Measurements from ENCODE around the gene KDM4D.
A peak's percentile ranks its signal among the peaks of the same experiment; 100 is the strongest.

The KDM4D gene

DNA sequence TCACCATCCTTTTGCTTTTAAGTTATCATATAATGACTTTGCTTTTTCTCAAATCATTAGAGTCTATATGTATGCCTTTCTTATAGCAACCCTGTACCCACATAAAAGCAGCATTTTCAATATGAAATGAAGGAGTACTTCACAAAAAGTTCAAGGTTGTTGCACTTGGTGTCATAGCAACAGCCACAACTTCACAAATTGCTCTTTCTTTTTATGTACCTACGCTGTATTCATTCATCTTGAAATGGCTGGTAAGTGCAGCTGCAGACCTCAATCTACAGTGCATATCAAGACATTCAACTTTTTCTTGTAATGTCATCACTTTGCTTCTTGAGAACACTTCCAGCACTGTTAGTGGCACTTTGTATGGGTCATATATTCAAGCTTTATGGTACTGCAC is 18.8 kb upstream of the KDM4D start:
- in situ Hi-C loops (cut with MboI; ENCODE audit: low pct_unique_long_range_greater_than_20kb, low sequenced_read_pairs), result no loop called here
- DNase-seq, result no peak

DNA sequence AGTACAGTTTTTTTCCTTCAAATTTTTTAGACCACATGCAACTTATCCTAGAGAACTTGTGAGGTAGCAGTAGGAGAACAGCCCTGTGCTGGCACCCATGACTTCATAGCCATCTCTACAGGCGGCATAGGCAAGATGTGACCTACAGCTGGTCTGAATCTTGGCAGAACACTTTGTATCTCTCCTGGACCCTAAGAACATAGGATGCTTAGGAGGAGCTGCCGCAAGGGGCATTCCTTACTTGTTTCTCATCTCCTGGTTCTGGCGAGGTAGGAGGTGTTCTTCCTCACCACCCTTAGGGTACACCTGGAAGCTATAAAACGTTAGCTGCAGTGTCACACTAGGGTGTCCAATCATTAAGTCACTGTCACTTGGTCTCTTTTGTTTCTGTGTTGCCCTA is 16.5 kb upstream of the KDM4D start:
- no peak for DNase-seq
- in situ Hi-C loops (cut with MboI; ENCODE audit: low pct_unique_long_range_greater_than_20kb, low sequenced_read_pairs), result no loop called here

DNA sequence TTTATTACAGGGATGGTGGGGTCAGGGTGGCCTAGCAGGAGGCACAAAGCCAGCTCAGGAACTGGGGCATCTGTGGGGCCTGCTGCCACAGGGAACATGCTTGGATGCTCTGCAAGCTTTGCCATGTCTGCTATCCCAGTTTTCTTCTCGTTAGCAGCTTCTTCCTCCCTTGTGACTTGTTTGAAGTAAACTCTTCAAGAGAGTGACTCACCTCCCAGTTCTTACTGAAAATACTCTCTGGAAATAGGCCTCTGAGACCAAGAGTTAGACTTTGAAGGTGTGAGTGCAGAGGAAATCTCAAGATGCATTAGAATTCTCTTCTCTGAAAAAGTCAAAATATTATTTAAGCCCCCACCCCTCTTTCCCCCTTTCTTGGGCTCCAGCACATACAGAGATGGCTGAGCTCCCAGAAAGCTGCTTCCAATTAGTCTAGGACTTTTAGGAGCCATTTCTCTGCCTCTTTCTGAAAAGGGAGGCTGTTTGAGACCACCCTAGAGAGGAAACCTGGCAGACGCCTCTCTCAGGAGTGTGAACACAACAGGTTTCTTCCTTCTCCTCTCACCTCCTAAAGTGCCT is 15.3 kb upstream of the KDM4D start:
- DNase-seq, result no peak
- in situ Hi-C loops (cut with MboI; ENCODE audit: low pct_unique_long_range_greater_than_20kb, low sequenced_read_pairs), result no loop called here

DNA sequence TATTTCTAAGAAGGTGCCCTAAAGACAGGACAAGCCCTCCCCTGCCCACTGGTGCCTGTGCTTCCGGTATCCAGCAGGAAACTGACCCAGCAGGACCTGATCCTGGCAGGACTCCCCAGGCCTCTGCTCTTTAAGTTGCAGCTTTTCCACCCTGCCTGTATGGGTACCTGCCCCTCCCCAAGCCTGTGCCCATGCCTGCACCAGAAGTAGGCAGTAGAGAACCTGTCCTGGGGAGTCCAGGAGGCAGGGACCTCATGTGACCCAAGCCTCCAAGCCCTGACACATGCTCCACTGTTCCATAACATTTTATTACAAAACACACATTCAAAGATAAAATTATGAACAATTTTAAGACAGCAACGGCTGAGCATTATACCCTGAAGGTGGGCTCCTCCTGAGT is 14.3 kb upstream of the KDM4D start:
- in situ Hi-C loops (cut with MboI; ENCODE audit: low pct_unique_long_range_greater_than_20kb, low sequenced_read_pairs), result no loop called here
- no peak for DNase-seq

DNA sequence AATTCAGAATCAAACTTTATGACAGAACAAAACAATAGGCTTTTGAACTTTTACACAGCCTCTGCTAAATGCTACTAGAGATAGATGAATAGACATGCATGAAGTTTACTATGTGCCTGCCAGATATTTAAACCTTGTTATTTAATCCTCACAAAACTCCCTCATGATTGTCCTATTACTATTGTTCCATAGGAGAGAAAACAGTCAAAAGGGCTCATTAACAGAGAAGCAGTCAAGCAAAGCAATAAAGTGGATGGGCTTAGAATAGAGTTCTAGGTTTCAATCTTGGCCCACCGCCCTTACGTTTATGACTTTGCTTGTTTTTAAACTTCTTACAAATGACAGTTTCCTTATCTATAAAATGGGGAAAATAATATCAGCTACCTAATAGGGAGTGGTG is 13.0 kb upstream of the KDM4D start:
- DNase-seq, result no peak
- in situ Hi-C loops (cut with MboI; ENCODE audit: low pct_unique_long_range_greater_than_20kb, low sequenced_read_pairs), result no loop called here

DNA sequence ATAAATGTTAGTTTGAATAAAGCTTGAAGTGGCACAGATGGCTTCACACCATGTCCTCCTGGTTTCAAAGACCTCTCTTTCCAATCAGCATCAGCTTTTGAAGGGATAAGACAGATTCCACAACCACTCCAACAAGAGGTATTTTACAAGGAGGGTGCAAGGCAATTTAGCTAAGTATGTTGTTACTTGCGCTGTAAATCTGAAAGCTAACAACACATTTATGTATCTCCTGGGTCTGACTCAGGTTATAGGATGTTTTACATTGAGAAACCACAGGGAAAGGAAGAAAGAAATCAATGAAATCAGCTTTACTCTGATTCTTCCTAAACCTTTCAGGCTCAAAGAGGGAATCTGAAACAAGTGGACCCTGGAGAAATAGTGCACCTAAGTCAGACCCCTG is 12.3 kb upstream of the KDM4D start:
- no peak for DNase-seq
- in situ Hi-C loops (cut with MboI; ENCODE audit: low pct_unique_long_range_greater_than_20kb, low sequenced_read_pairs), result no loop called here

DNA sequence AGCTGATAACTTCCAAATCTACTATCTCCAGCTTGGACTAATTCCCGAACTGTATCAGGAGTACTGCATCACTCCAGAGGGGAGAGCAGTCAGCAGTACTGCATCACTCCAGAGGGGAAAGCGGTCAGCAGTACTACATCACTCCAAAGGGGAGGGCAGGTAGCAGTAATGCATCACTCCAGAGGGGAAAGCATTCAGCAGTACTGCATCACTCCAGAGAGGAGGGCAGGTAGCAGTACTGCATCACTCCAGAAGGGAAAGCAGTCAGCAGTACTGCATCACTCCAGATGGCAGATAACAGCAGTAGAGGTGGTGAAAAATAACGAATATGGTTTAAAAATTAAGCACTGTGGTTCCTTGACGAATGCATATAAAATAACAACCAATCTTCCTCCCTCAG is 8.6 kb upstream of the KDM4D start:
- in situ Hi-C loops (cut with MboI; ENCODE audit: low pct_unique_long_range_greater_than_20kb, low sequenced_read_pairs), result no loop called here
- no peak for DNase-seq

DNA sequence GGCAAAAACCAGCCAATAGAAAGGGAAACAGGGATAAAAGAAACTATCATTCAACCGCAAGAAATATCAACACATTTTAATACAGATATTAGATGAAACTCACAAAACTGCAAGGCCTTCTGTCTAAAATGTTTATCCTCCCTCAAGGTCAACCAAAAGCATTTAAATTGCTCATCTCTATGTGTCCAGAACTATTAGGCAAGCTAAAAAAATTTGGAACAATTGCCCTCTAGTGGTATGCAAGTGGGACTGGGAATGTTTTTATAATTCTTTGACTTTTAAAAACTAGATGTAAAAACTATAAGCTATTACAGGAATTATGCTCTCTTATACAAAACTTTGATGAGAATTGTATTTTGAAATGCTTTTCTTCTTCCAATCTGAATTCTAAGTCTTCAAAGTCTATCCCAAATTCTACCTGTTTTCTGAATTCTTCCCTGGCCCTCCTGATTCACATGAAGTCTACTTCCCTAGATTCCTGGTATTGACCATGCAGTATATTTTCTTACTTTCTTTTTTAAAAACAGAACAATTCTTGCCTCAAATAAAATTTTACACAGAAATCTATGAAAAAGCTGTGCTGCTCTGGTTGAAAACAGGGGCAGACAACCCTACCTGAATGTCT is 5.1 kb upstream of the KDM4D start:
- peak; percentile 31 for DNase-seq
- in situ Hi-C loops (cut with MboI; ENCODE audit: low pct_unique_long_range_greater_than_20kb, low sequenced_read_pairs), result no loop called here

DNA sequence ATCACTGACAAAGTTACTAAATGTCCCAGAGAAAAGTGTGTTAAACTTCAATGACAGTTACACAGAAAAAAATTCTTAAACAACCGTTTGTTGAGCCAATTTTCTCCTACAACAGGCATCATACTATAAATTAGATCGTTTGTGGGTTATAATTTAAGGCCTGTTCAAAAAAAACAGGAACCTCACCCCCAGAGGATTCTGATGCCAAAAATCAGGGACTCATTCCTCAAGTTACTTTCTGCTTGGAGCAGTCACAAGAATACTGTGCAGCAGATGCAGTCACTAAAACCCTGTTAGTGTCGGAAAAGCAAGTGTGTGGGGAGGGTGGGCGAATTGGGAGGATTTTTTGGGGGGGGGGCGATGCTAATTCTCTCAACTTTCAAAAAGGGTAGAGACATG is 810 bp upstream of the KDM4D start:
- DNase-seq, result peak; percentile 7
- in situ Hi-C loops (cut with MboI; ENCODE audit: low pct_unique_long_range_greater_than_20kb, low sequenced_read_pairs), result no loop called here

DNA sequence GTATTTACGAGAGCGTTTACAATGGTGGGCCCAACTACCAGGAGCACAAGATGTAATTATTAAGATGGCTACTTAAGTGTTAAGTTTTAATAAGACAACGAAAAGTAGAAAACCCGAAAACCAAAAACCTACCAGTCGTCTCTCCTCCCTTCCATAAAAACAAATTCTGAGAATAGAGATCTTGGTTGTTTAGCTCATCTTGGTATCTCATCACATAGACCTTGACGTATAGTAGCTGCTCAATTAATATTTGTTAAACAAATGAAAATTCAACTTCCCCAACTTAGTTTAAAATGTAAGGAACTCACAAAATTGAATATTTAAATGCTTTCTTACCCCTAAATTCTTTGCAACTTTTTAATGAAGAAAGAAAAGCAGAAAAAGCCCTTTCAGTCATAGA is 669 bp downstream of the KDM4D start:
- in situ Hi-C loops (cut with MboI; ENCODE audit: low pct_unique_long_range_greater_than_20kb, low sequenced_read_pairs), result no loop called here
- no peak for DNase-seq

DNA sequence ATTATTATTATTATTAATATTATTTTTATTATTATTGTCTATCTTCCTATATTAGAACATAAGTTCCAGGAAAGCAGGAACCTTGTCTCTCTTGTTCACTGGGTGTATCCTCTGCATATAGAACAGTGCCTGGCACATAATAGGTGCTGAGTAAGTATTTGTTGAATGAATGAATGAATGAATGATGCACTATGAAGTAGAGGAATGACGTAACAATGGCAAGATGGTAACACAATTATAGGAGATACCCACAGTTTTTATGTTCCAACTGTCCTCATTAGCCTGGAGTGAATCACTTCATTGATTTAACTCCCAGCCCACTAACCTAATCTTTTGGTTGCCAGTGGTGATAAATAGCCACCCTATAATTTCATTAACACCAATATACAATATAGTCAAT is 2.1 kb downstream of the KDM4D start:
- in situ Hi-C loops (cut with MboI; ENCODE audit: low pct_unique_long_range_greater_than_20kb, low sequenced_read_pairs), result no loop called here

DNA sequence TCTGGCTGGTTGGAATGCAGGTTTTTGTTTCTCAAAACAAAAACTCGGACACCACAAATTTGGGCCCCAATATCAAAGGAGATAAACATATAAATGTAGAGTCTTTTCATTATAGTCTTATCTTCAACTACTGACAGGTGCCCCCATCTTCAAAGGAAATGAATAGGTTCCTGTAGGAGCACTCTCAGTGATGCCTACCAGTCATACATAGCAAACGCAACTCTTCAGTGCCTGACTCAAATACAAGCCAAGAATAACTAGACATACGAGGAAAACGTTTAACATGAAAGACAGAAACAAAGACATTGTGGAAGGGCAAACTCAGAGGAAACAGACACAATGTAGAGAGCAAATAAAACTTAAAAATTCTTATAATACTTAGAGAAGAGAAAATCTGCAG is 13.9 kb downstream of the KDM4D start:
- in situ Hi-C loops (cut with MboI; ENCODE audit: low pct_unique_long_range_greater_than_20kb, low sequenced_read_pairs), result no loop called here
- no peak for DNase-seq

More for the DNA sequence above, 2.1 kb downstream of the KDM4D start:
- no peak for DNase-seq

DNA sequence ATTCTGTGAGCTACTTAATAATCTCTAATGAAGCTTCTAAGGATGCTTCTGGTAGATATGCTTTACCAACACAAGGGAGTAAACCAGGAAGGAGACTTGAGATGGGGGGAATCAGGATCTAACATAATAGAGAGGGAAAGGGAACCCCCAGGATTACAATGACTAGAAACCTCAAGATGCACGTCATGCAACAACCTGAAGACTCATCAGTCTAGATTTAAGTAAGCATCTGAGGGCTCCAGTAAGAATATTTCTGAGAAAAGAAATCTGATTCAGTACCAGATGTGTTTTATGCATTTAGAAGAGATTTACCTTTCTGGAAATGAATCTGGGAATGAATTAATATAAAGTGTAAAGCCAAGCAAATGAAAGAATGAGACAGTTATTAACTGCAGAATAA is 15.2 kb downstream of the KDM4D start:
- in situ Hi-C loops (cut with MboI; ENCODE audit: low pct_unique_long_range_greater_than_20kb, low sequenced_read_pairs), result no loop called here
- DNase-seq, result no peak

DNA sequence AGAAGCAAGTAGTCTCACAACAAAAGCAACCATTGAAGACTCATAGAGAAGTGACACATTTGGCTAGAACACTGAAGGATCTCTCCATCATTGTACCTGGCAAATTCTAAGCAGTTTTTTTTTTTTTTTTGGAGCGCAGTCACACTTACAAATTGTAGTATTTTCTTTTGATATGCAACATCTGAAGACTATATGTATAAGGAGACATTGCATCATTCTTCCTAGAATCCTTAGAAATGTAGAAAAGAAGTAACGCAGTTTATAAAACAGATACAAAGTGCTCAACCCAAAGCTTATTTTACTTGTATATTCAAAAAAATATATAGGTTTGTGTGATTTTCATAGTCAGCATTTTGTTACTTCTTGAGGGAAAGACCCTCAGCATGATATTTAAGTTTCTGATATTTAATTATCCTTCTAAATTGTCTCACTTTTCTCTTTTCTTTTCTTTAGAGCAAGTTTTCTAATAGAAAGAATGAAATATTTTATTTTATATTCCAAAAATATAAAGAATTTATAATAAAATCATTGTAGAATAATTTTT is 20.0 kb downstream of the KDM4D start:
- in situ Hi-C loops (cut with MboI; ENCODE audit: low pct_unique_long_range_greater_than_20kb, low sequenced_read_pairs), result no loop called here

DNA sequence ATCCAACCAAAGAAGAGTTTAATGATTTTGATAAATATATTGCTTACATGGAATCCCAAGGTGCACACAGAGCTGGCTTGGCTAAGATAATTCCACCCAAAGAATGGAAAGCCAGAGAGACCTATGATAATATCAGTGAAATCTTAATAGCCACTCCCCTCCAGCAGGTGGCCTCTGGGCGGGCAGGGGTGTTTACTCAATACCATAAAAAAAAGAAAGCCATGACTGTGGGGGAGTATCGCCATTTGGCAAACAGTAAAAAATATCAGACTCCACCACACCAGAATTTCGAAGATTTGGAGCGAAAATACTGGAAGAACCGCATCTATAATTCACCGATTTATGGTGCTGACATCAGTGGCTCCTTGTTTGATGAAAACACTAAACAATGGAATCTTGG is 23.9 kb downstream of the KDM4D start:
- DNase-seq, result no peak
- in situ Hi-C loops (cut with MboI; ENCODE audit: low pct_unique_long_range_greater_than_20kb, low sequenced_read_pairs), result no loop called here

More for the DNA sequence above, 20.0 kb downstream of the KDM4D start:
- DNase-seq, result no peak

DNA sequence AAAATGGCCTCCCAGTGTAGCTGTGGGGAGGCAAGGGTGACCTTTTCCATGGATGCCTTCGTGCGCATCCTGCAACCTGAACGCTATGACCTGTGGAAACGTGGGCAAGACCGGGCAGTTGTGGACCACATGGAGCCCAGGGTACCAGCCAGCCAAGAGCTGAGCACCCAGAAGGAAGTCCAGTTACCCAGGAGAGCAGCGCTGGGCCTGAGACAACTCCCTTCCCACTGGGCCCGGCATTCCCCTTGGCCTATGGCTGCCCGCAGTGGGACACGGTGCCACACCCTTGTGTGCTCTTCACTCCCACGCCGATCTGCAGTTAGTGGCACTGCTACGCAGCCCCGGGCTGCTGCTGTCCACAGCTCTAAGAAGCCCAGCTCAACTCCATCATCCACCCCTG is 24.8 kb downstream of the KDM4D start:
- in situ Hi-C loops (cut with MboI; ENCODE audit: low pct_unique_long_range_greater_than_20kb, low sequenced_read_pairs), result no loop called here
- no peak for DNase-seq

DNA sequence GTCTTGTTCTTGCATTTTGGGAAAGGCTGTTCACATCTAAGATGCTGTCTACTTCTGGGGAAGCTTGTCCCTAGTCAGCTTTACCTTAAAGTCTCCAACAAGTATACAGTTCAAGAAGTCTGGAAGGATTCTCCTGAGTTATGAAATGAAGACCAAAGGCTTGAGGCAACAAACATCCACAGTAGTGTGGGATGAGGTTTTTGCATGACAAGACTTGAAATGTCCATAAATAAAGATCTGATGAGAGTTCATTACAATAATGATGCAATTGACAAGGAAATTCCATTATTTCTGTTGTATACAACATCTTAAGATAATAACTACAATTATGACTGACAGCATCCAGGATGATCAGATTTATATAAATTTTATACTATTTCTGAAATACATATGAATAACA is 30.2 kb downstream of the KDM4D start:
- in situ Hi-C loops (cut with MboI; ENCODE audit: low pct_unique_long_range_greater_than_20kb, low sequenced_read_pairs), result no loop called here
- DNase-seq, result no peak

DNA sequence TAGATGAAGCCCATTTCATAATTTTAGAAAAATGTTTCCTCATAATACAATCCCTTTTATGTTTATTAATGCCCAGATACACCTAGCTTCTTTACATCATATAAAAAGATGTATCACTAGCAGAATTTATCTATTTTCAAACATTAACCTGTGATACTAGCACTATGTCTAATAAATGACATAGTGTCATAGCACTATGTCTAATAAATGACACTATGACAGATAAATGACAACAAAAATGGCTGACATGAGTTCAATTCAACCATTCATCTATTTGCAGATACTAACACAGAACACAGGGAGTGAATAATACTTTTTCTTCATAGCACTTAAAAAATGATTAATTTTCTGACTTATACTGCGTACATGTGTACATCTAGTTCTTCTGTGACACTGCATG is 32.1 kb downstream of the KDM4D start:
- DNase-seq, result no peak
- in situ Hi-C loops (cut with MboI; ENCODE audit: low pct_unique_long_range_greater_than_20kb, low sequenced_read_pairs), result no loop called here

DNA sequence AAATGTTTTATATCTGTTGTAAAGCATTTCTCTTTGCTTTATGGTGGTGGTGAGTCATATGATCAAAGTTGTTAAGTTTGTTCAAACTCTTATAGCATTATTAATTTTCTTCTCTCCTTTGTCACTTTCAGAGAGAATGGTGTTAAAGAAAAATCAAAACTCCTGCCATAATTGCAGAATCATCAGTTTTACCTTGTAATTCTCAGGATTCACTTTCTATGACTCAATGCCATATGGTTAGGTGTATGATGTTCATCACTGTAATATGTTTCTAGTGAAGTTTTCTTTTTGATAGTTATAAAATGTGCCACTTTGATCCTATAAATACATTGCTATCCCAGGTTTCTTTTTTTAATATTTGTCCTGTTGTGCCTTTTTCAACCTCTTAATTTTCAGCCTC is 37.9 kb downstream of the KDM4D start:
- in situ Hi-C loops (cut with MboI; ENCODE audit: low pct_unique_long_range_greater_than_20kb, low sequenced_read_pairs), result no loop called here
- no peak for DNase-seq

DNA sequence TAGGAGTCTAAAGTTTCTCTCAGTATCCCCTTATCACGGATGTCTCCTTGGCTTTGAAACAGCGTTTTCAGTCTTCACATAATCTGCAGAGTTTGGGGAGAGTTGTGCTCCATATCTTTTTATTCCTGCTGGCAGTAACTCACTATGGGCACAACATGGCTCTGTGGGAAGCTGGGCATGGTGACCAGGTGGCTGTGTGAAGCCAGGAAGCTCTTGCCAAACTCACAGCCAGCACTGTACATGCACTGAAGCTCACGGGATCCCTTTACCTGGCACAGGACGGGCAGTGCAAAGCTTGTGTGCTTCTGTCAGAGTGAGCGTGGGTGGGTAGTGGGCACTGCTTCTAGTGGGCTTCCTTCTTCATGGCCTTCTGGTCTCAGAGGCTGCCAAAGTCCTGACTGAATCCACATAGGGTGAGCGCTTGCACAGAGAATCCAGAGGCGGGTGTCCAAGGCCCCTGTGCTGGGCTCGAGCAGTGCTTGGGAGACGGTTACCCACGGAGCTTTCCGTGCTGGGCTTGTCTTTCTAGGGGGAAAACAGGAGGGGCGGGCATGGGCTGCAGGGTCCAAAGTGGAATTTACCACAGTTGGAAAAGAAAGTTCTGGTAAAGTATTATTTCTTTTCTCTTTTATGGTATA is 40.8 kb downstream of the KDM4D start:
- in situ Hi-C loops (cut with MboI; ENCODE audit: low pct_unique_long_range_greater_than_20kb, low sequenced_read_pairs), result no loop called here
- no peak for DNase-seq

DNA sequence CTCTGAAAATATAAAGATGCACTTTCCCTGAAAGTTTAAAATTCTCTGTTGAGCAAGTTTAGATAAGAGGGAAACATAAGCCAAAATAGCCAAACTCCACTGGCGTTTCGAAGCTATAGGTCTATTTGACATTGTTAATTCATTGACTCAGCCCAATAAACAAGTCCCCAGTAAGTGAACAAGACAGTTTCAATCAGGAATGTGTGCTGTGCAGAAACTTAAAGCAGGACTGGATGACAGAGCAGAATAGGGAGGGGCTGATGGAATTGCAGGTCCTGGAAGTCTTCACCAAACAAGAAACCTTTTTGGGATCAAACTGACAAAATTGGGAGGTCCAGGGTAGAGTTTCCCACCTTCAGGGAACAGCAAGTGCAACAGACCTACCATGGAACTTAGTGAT is 42.6 kb downstream of the KDM4D start:
- in situ Hi-C loops (cut with MboI; ENCODE audit: low pct_unique_long_range_greater_than_20kb, low sequenced_read_pairs), result no loop called here
- DNase-seq, result no peak
